HL-60 (cell line): ENCODE results near the gene ZC3H14.

Source experiments
- DNase-seq, 2 experiments: peaks; one replicate each; pipeline ENCODE4 v3.0.0-alpha.2; 2010 to 2020; ENCODE audit warnings: low read depth in 1 of 2, low spot score in 1 of 2
- H3K27ac ChIP-seq: fragments of 250-450 bp; sonication (Bioruptor Pico); replicated peaks from 2 replicates; pipeline ENCODE4 v1.5.1; 2020; ENCODE audit warnings: mild to moderate bottlenecking, moderate library complexity
- H3K27me3 ChIP-seq: fragments of 250-450 bp; sonication (Bioruptor Pico); 2 replicates; pipeline ENCODE4 v1.5.1; 2021; ENCODE audit warnings: mild to moderate bottlenecking, moderate library complexity; ENCODE audit not compliant: insufficient read depth, poor library complexity, severe bottlenecking
- H3K4me3 ChIP-seq: replicated peaks from 2 replicates; pipeline ENCODE4 v1.5.1; 2011; ENCODE audit warnings: mild to moderate bottlenecking, control low read depth, low read length; ENCODE audit not compliant: insufficient read depth
- CTCF ChIP-seq: IDR thresholded peaks from one replicate; pipeline ENCODE4 v1.5.1; 2011; ENCODE audit warnings: low read length, control low read depth, inconsistent platforms; ENCODE audit not compliant: insufficient read depth
- GABPA ChIP-seq: IDR thresholded peaks from 2 replicates; pipeline ENCODE4 v1.6.1; 2012; ENCODE audit warnings: low read depth
- POLR2AphosphoS5 ChIP-seq: IDR thresholded peaks from 2 replicates; pipeline ENCODE4 v1.6.1; 2012; ENCODE audit warnings: low read depth
- REST ChIP-seq: IDR thresholded peaks from 2 replicates; pipeline ENCODE4 v1.6.1; 2012; ENCODE audit warnings: low read depth; ENCODE audit not compliant: insufficient replicate concordance
- SPI1 ChIP-seq: IDR thresholded peaks from 2 replicates; pipeline ENCODE4 v1.6.1; 2012; ENCODE audit warnings: low read depth, mild to moderate bottlenecking, borderline replicate concordance

The ZC3H14 gene

GRCh38 chr14:88551094-88551870 lies 11.6 kb upstream of the ZC3H14 start:
- Histone ChIP-seq H3K27ac (no peak overlapping the region), H3K4me3 (peak overlapping the region; percentile 35), H3K27me3 (peaks cover 24% of the 10 kb centered on the region)
- peak in 1 of 2 experiments; percentile 25 for DNase-seq
- TF ChIP-seq POLR2AphosphoS5, result no peak
- TF ChIP-seq REST, result no peak
- TF ChIP-seq GABPA, result peak; percentile 58

GRCh38 chr14:88551980-88552431 lies 10.8 kb upstream of the ZC3H14 start:
- no peak for DNase-seq
- Histone ChIP-seq H3K27me3 (peaks cover 29% of the 10 kb centered on the region), H3K4me3 (peak overlapping the region; percentile 35), H3K27ac (no peak overlapping the region)
- no peak for TF ChIP-seq SPI1
- no peak for TF ChIP-seq CTCF
- TF ChIP-seq POLR2AphosphoS5, result no peak
- no peak for TF ChIP-seq REST
- TF ChIP-seq GABPA, result no peak

GRCh38 chr14:88552876-88553275 lies 10.0 kb upstream of the ZC3H14 start:
- TF ChIP-seq CTCF (no peak), SPI1 (no peak), GABPA (no peak), POLR2AphosphoS5 (no peak), REST (no peak)
- no peak overlapping the region for H3K4me3 ChIP-seq
- peaks cover 30% of the 10 kb centered on the region for H3K27me3 ChIP-seq
- H3K27ac ChIP-seq, result no peak overlapping the region
- no peak for DNase-seq
